Neural cell (in vitro differentiated cells): Measurements from ENCODE around the gene P2RY8. TPM values are rescaled to one million over a fixed set of nuclear protein-coding genes. Genes with fewer than 3 reads are reported as not detected.

Source experiments
- H2AFZ ChIP-seq: fragments of 200-600, 300-800 bp; sonication (generic), shearing (Covaris generic); 2 replicates; pipeline ENCODE4 v1.6.0; 2014; ENCODE audit warnings: low read depth, mild to moderate bottlenecking, antibody characterized with exemption, low read length, moderate library complexity
- H3F3A ChIP-seq: fragments of 200-600 bp; shearing (Covaris generic); 2 replicates; pipeline ENCODE4 v1.6.1; 2016; ENCODE audit warnings: mild to moderate bottlenecking, moderate library complexity, mixed read lengths, antibody characterized with exemption, low read length; ENCODE audit not compliant: insufficient read depth, poor library complexity, severe bottlenecking
- H3K27ac ChIP-seq: fragments of 200-600, 300-800 bp; sonication (generic), shearing (Covaris generic); 2 replicates; pipeline ENCODE4 v1.5.1; 2014; ENCODE audit warnings: mild to moderate bottlenecking, low read length, moderate library complexity
- H3K27me3 ChIP-seq: fragments of 300-800, 200-600 bp; sonication (generic), shearing (Covaris generic); 2 replicates; pipeline ENCODE4 v1.6.0; 2014; ENCODE audit warnings: mild to moderate bottlenecking, low read depth, low read length, moderate library complexity; ENCODE audit not compliant: insufficient read depth
- H3K36me3 ChIP-seq: fragments of 300-800, 200-600 bp; sonication (generic), shearing (Covaris generic); 2 replicates; pipeline ENCODE4 v1.5.1; 2014; ENCODE audit warnings: mild to moderate bottlenecking, antibody characterized with exemption, low read length, moderate library complexity; ENCODE audit not compliant: insufficient read depth
- H3K4me2 ChIP-seq: fragments of 300-800, 200-600 bp; sonication (generic), shearing (Covaris generic); 2 replicates; pipeline ENCODE4 v1.6.0; 2014; ENCODE audit warnings: mild to moderate bottlenecking, low read length
- H3K4me3 ChIP-seq: fragments of 300-800, 200-600 bp; sonication (generic), shearing (Covaris generic); 2 replicates; pipeline ENCODE4 v1.5.1; 2014; ENCODE audit warnings: mild to moderate bottlenecking, low read length, moderate library complexity
- H3K79me2 ChIP-seq: fragments of 200-600 bp; shearing (Covaris generic); replicated peaks from 2 replicates; pipeline ENCODE4 v1.6.0; 2014; ENCODE audit warnings: mild to moderate bottlenecking, low read length, moderate library complexity; ENCODE audit not compliant: insufficient read depth
- H3K9ac ChIP-seq: fragments of 300-800, 200-600 bp; sonication (generic), shearing (Covaris generic); 2 replicates; pipeline ENCODE4 v1.6.1; 2016; ENCODE audit warnings: mild to moderate bottlenecking, low read length, mixed read lengths
- H3K9me2 ChIP-seq: fragments of 200-600 bp; shearing (Covaris generic); 2 replicates; pipeline ENCODE4 v1.6.1; 2016; ENCODE audit warnings: mild to moderate bottlenecking, low read length, mixed read lengths; ENCODE audit not compliant: insufficient read depth
- H3K9me3 ChIP-seq: fragments of 200-600, 300-800 bp; sonication (generic), shearing (Covaris generic); 2 replicates; pipeline ENCODE4 v1.6.1; 2016; ENCODE audit warnings: mild to moderate bottlenecking, mixed run types, low read length, moderate library complexity, mixed read lengths
- H4K20me1 ChIP-seq: fragments of 200-600 bp; shearing (Covaris generic); 2 replicates; pipeline ENCODE4 v1.6.1; 2016; ENCODE audit warnings: mild to moderate bottlenecking, mixed run types; ENCODE audit not compliant: insufficient read depth
- EP300 ChIP-seq: fragments of 450-650 bp; conservative IDR thresholded peaks from 2 replicates; pipeline ENCODE4 v1.6.1; 2014; ENCODE audit warnings: antibody characterized with exemption, mild to moderate bottlenecking, moderate library complexity; ENCODE audit not compliant: poor library complexity, severe bottlenecking
- EZH2 ChIP-seq: fragments of 200-600, 300-800 bp; shearing (Covaris generic), sonication (generic); IDR thresholded peaks from 2 replicates; pipeline ENCODE4 v1.6.1; 2014; ENCODE audit warnings: antibody characterized with exemption, low read length, borderline replicate concordance, mild to moderate bottlenecking; ENCODE audit not compliant: insufficient read depth, poor library complexity, severe bottlenecking
- MXI1 ChIP-seq: fragments of 450-650 bp; conservative IDR thresholded peaks from 2 replicates; pipeline ENCODE4 v1.6.1; 2014; ENCODE audit warnings: antibody characterized with exemption, mild to moderate bottlenecking; ENCODE audit not compliant: poor library complexity, severe bottlenecking
- POLR2AphosphoS5 ChIP-seq: IDR thresholded peaks from 2 replicates; pipeline ENCODE4 v1.6.1; 2012
- RAD21 ChIP-seq: fragments of 450-650 bp; conservative IDR thresholded peaks from 2 replicates; pipeline ENCODE4 v1.6.1; 2014; ENCODE audit warnings: antibody characterized with exemption, mild to moderate bottlenecking, moderate library complexity
- SMC3 ChIP-seq: fragments of 450-650 bp; conservative IDR thresholded peaks from 2 replicates; pipeline ENCODE4 v1.6.1; 2014; ENCODE audit warnings: antibody characterized with exemption, mild to moderate bottlenecking, moderate library complexity; ENCODE audit not compliant: poor library complexity
- TAF1 ChIP-seq: IDR thresholded peaks from 2 replicates; pipeline ENCODE4 v1.6.1; 2012; ENCODE audit warnings: low read depth
- polyA plus RNA-seq: library from polyadenylated mRNA; depleted of rRNA; stranded (reverse); fragments of >200 nt; gene quantifications from 2 replicates; pipeline ENCODE4 v1.2.3, GENCODE V29; 2014
- TF ChIP-seq, protein P1 (sequence below): fragments of 450-650 bp; IDR thresholded peaks from 2 replicates; pipeline ENCODE4 v1.5.1; 2014; ENCODE audit warnings: antibody characterized with exemption, mild to moderate bottlenecking, moderate library complexity; ENCODE audit not compliant: poor library complexity, severe bottlenecking
- TF ChIP-seq, protein P2 (sequence below): IDR thresholded peaks from 2 replicates; pipeline ENCODE4 v1.6.1; 2012; ENCODE audit warnings: borderline replicate concordance

Gene P2RY8
- polyA plus RNA-seq, 1 donor from 2014 or later = not detected

DNA sequence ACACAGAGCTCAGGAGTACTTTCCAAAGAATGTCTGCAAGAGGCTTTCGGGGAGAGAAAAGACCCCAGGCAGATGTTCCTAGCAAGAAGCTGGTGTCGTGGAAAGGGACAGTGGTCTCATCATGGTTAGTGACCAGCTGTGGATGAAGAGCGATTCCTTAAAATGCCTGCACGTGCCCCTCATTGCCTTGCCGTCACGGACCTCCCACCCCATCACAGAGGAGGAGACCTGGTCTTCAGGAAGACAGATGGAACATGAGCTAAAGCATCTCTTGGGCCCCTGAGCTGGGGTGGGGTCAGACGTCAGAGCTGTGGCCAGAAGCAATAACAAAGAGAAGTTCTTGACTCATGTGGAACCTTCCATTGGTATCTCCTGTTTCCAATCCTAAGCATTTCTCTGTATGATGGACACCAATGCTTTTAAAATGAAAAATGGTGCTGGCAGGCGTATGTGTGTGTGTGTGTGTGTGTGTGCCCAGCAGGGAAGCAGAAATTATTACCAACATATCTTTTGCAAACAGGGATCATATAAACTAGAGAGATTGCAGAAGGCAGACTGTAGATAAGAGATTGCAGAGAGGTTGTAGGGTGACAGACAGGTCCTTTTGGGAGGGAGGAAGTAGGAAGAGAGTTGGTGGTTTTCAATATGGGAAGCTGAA is 59.1 kb downstream of the P2RY8 start:
- no peak overlapping the region for H3K4me3 ChIP-seq
- H3K9ac ChIP-seq = no peak overlapping the region
- no peak overlapping the region for H2AFZ ChIP-seq
- H3K9me3 ChIP-seq = no peaks in the 10 kb centered on the region
- H3K9me2 ChIP-seq = no peaks in the 10 kb centered on the region
- H3K36me3 ChIP-seq = no peaks in the 10 kb centered on the region
- no peaks in the 10 kb centered on the region for H4K20me1 ChIP-seq
- H3F3A ChIP-seq = no peaks in the 10 kb centered on the region
- H3K79me2 ChIP-seq = no peaks in the 10 kb centered on the region
- H3K27me3 ChIP-seq = no peaks in the 10 kb centered on the region
- TF ChIP-seq POLR2AphosphoS5 (no peak), EZH2 (no peak), RAD21 (no peak)
- no peak overlapping the region for H3K4me2 ChIP-seq
- no peak overlapping the region for H3K27ac ChIP-seq

DNA sequence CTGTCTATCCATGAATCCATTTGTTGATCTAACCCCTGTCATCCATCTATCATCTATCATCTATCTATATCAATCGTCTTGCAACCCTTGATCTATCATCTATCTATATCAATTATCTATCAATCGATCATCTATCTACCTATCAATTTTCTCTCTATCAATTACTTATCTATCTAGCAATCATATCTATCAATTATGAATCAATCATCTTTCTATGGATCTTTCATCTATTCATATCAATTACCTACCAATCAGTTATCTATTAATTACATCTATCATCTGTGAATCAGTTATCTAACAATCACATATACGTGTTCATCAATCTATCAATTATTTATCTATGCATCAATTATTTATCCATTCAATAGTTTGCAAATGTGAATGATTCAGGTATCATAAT is 59.8 kb downstream of the P2RY8 start:
- H3K27me3 ChIP-seq = no peaks in the 10 kb centered on the region
- no peak overlapping the region for H2AFZ ChIP-seq
- no peak overlapping the region for H3K27ac ChIP-seq
- no peak overlapping the region for H3K4me3 ChIP-seq
- H4K20me1 ChIP-seq = no peaks in the 10 kb centered on the region
- TF ChIP-seq SMC3 (no peak), RAD21 (no peak), EP300 (no peak), TAF1 (no peak), POLR2AphosphoS5 (no peak), EZH2 (no peak), MXI1 (no peak)
- TF ChIP-seq, protein P1, sequence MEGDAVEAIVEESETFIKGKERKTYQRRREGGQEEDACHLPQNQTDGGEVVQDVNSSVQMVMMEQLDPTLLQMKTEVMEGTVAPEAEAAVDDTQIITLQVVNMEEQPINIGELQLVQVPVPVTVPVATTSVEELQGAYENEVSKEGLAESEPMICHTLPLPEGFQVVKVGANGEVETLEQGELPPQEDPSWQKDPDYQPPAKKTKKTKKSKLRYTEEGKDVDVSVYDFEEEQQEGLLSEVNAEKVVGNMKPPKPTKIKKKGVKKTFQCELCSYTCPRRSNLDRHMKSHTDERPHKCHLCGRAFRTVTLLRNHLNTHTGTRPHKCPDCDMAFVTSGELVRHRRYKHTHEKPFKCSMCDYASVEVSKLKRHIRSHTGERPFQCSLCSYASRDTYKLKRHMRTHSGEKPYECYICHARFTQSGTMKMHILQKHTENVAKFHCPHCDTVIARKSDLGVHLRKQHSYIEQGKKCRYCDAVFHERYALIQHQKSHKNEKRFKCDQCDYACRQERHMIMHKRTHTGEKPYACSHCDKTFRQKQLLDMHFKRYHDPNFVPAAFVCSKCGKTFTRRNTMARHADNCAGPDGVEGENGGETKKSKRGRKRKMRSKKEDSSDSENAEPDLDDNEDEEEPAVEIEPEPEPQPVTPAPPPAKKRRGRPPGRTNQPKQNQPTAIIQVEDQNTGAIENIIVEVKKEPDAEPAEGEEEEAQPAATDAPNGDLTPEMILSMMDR = no peak
- TF ChIP-seq, protein P2, sequence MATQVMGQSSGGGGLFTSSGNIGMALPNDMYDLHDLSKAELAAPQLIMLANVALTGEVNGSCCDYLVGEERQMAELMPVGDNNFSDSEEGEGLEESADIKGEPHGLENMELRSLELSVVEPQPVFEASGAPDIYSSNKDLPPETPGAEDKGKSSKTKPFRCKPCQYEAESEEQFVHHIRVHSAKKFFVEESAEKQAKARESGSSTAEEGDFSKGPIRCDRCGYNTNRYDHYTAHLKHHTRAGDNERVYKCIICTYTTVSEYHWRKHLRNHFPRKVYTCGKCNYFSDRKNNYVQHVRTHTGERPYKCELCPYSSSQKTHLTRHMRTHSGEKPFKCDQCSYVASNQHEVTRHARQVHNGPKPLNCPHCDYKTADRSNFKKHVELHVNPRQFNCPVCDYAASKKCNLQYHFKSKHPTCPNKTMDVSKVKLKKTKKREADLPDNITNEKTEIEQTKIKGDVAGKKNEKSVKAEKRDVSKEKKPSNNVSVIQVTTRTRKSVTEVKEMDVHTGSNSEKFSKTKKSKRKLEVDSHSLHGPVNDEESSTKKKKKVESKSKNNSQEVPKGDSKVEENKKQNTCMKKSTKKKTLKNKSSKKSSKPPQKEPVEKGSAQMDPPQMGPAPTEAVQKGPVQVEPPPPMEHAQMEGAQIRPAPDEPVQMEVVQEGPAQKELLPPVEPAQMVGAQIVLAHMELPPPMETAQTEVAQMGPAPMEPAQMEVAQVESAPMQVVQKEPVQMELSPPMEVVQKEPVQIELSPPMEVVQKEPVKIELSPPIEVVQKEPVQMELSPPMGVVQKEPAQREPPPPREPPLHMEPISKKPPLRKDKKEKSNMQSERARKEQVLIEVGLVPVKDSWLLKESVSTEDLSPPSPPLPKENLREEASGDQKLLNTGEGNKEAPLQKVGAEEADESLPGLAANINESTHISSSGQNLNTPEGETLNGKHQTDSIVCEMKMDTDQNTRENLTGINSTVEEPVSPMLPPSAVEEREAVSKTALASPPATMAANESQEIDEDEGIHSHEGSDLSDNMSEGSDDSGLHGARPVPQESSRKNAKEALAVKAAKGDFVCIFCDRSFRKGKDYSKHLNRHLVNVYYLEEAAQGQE = no peak
- H3K9me2 ChIP-seq = no peaks in the 10 kb centered on the region
- no peak overlapping the region for H3K9ac ChIP-seq
- H3F3A ChIP-seq = no peaks in the 10 kb centered on the region
- H3K4me2 ChIP-seq = no peak overlapping the region
- H3K79me2 ChIP-seq = no peaks in the 10 kb centered on the region
- no peaks in the 10 kb centered on the region for H3K36me3 ChIP-seq
- no peaks in the 10 kb centered on the region for H3K9me3 ChIP-seq
